Ovary (tissue), 3 donors: ENCODE measurements around the gene GADD45B.

Source experiments
- CTCF ChIP-seq, 3 donors: fragments of 450-650 bp in 2 of 3; fragments of 200-600 bp in 1 of 3; IDR thresholded peaks; one replicate each; pipeline versions ENCODE4 v1.5.1 to v1.8.0; 2016 to 2022; ENCODE audit warnings: antibody characterized with exemption in 3 of 3, mild to moderate bottlenecking in 1 of 3
- EP300 ChIP-seq: sonication (generic); formaldehyde crosslinking; IDR thresholded peaks from one replicate; pipeline ENCODE4 v1.6.1; 2017; ENCODE audit warnings: antibody characterized with exemption
- POLR2A ChIP-seq: fragments of 450-650 bp; IDR thresholded peaks from one replicate; pipeline ENCODE4 v1.6.1; 2017; ENCODE audit warnings: antibody characterized with exemption, mild to moderate bottlenecking, moderate library complexity
- donor health status: DM: no; HTN: no; CAD: no.

GRCh38 chr19:2438178-2438577, 37.7 kb upstream of the GADD45B start:
- TF ChIP-seq CTCF (IDR thresholded peaks at IDR 0.05), result no peak
- TF ChIP-seq POLR2A, result no peak
- TF ChIP-seq EP300, result no peak
